Stimulated activated naive CD4-positive, alpha-beta T cell (primary cell): ENCODE results near the gene EGR4.
"Not testable (repeated sequence)": the region's sequence is repeated elsewhere in the genome, so short reads cannot be mapped to it uniquely, and the experiment has no call there.

ENCODE experiments used
- DNase-seq, 6 experiments: peaks; one replicate each; lab custom pipeline; 2025; lab: John Stamatoyannopoulos, UW

Gene EGR4

GRCh38 chr2:73263540-73264331 is 29.6 kb downstream of the EGR4 start:
- no peak for DNase-seq

DNA sequence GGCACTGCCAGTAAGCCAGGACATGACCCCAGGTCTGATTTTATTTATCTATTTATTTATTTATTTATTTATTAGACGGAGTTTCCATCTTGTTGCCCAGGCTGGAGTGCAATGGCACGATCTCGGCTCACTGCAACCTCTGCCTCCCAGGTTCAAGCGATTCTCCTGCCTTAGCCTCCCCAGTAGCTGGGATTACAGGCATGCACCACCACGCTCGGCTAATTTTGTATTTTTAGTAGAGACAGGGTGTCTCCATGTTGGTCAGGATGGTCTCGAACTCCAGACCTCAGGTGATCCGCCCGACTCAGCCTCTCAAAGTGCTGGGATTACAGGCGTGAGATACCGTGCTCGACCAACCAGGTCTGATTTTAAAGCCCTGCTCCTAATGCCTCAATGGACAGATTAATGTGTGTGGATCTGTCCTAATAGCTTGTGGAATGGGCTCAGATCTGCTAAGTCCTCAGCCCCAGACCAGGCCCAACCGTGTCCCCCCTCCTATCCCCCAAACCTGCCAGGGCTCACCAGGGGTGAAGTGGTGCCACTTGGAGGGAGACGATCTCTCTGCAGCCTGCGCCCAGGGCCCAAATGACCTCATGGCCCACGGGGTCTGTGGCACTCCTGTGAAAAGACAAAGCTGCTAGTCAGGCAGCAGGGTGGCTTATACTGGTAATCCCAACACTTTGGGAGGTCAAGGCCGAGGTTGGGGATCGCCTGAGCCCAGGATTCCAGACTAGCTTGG is 30.5 kb downstream of the EGR4 start:
- not testable (repeated sequence) for DNase-seq

- DNase-seq: no peak
These were observed 31.2 kb downstream of the EGR4 start for GRCh38 chr2:73262108-73262651.

GRCh38 chr2:73260338-73260984 is 32.9 kb downstream of the EGR4 start:
- no peak for DNase-seq

- no peak for DNase-seq
These were observed 33.5 kb downstream of the EGR4 start for GRCh38 chr2:73259704-73260337.

- DNase-seq: no peak
These were observed 34.1 kb downstream of the EGR4 start for GRCh38 chr2:73259276-73259675.

DNA sequence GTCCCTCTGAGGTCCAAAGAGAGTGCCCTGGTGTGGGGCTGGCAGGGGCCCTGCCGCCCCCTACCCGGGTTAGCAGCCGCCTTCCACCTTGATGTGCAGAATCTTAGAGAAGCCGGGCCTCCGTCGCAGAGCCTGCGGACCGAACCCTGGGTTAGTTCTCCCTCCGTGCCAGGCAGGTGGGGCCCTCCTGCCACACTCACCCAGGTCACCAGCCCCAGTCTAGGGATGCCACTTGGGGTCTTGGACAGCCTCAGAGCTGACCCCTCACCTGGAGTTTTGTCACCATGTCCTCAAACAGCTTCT is 34.5 kb downstream of the EGR4 start:
- no peak for DNase-seq

DNA sequence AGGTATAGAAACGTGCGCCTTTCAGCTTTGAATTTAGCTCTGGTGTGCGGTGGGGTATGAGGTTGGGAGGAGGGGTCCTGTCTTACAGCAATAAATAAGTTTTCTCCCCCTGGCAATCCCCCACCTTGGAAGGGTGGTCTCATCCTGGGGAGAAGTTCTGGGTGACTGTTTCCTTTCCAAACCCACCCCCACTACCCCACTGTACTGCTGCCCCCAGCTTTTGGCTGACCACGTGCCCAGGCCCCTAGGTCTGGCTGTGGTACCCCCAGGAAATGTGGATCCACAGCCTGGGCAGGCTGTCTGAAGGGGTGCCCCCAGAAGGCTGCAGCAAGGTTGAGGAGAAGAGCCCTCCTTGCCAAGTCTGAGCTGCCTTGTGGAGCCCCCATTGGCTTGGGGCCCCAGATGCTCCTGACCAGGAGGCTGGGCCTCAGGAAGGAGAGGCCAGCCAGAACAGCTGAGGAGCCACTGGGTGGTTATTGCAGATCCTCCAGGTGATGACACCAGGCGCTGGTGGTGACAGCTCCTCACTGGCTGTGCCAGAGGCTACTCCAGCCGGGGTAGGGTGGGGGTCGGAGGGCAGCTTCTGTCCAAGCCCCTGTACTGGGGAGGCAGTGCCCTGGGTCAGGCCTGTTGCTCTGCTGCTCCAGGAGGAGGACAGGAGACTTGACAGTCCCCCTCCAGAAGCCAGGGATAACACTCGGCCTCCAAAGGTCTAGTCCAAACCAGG is 35.0 kb downstream of the EGR4 start:
- no peak for DNase-seq

GRCh38 chr2:73257425-73258125 is 35.8 kb downstream of the EGR4 start:
- DNase-seq: peak in 1 of 6 experiments; percentile 6

GRCh38 chr2:73257021-73257420 is 36.3 kb downstream of the EGR4 start:
- DNase-seq: no peak

GRCh38 chr2:73256618-73256922 is 36.8 kb downstream of the EGR4 start:
- DNase-seq: no peak

DNA sequence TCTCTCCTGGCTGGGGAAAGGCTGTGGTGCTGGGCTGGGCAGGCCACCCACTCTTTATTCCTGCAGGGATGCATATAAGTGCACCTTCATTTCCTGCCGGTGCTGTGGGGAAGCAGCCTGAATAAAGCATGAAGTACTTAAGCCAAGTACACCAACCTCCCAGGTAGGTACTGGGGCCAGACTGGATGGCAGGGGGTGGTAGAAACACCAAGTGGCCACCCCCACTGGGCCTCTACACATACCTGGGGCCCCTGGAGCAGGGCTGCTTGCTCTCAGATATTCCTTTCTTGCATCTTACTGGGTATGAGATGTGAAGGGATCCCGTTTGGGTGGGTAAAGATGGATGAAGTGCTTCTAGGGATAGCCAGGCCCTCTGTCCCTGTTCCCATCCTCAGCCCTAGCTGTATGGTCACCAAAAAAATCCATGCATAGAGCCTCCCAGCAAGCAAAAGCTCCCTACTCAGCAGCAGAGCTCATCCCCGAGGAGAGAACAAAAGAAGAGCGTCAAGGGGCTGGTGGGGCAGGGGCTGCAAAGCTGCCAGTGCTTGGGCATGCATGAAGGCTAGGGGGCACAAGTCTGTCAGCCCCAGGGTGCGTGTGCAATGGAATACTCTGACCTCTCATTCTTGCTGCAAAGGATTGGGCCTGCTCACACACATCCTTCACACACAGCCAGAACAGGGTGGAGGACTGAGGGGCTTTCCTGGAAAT is 37.3 kb downstream of the EGR4 start:
- no peak for DNase-seq

DNA sequence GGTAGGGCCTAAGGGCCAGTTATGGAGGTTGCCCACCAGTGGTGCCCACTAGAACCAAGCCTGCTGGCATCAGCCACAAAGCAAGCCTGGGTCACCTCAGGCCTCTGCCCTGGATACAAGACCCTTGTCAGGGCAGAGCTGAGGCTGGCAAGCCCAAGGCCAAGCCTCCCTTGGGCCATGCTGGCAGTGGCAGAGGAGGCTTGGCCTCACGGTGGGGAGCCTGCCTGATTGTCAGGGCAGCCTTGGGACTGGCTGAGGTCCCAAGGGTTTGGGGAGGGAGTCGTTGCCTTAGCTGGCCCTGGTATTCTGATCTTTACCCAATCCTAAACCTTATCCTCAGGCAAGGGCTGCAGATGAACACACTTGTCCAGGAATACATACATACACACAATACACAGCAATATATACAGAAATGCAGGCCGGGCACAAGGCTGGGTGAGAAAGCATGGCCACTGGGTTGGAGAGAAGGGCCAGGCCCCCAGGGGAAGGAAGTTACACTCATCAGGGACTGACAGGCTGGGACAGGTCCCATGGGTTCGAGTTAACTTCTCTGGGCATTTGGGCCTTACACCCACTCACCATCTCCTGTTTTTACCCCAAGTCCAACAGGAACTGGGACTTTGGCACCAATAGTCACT is 38.2 kb downstream of the EGR4 start:
- DNase-seq: no peak

GRCh38 chr2:73254343-73255006 is 38.9 kb downstream of the EGR4 start:
- no peak for DNase-seq

DNA sequence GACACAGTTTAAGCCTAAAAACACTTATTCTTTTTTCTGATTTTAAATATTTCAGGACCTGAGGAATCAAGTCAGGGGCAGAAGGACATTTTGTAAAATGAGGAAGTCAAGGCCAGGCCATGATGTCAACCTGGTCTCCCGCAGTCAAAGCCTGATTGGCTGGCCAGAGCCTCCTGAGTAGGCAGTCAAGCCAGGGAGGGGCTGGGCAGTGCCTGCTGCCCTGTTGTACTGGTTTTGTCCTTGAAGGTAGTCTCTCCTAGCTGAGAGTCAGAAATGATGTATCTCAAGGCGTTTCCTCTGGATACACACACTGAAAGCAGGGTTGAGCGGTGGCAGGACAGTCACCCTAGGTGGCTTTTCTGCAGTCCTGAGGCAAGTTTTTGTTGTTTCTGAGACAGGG is 39.4 kb downstream of the EGR4 start:
- no peak for DNase-seq

DNA sequence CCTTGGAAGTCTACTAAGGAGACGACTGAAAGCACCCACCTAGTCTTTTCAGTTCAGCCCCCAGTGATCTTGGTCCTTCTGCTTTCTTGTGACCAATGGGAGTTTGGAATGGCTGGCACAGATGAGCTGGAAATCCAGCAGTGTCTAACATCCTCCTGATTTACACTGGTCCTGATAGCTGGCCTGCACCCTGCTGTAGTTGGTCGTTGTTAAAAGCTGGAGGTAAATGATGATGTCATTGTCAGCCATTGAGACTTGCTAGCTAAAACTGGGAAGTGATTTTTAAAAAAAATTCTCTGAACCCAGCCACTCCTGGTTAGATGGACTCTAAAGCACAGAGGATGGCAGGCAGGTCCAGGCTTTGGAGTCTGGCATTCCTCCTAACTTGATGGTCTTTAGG is 39.9 kb downstream of the EGR4 start:
- no peak for DNase-seq

GRCh38 chr2:73252238-73253027 is 40.9 kb downstream of the EGR4 start:
- no peak for DNase-seq
